Measurements from ENCODE around the gene CEP120.
A peak's percentile ranks its signal among the peaks of the same experiment; 100 is the strongest.

Gene CEP120

GRCh38 chr5:123351240-123351639 lies 72.0 kb downstream of the CEP120 start:
- H3K23ac ChIP-seq (ENCODE audit: low read length): no peak overlapping the region
- H2BK5ac ChIP-seq (ENCODE audit: low read depth, low read length, poor library complexity): no peak overlapping the region
- WGBS (ENCODE audit: extremely low coverage, insufficient coverage, insufficient read length): no CpG with 5 or more reads among the region's 1 CpG
- H2AK5ac ChIP-seq (ENCODE audit: low read length): no peak overlapping the region
- H3K9me3 ChIP-seq (ENCODE audit: insufficient read depth, low read depth, low read length): no peaks in the 10 kb centered on the region
- no peak overlapping the region for H3K4me2 ChIP-seq (ENCODE audit: low read length)
- H4K91ac ChIP-seq (ENCODE audit: low read depth, low read length): no peak overlapping the region
- H2BK12ac ChIP-seq (ENCODE audit: low read length): no peak overlapping the region
- DNase-seq: no peak
- no peaks in the 10 kb centered on the region for H3K4me1 ChIP-seq (ENCODE audit: control insufficient read depth in 1 of 2, insufficient read depth in 2 of 2, low read length in 2 of 2)
- H3K27me3 ChIP-seq (ENCODE audit: insufficient read depth, low read length): no peaks in the 10 kb centered on the region
- H3K27ac ChIP-seq (ENCODE audit: low read depth, low read length): no peak overlapping the region
- no peaks in the 10 kb centered on the region for H3K36me3 ChIP-seq (ENCODE audit: control insufficient read depth in 1 of 2, insufficient read depth in 2 of 2, low read length in 2 of 2)
- H3K14ac ChIP-seq (ENCODE audit: low read length): no peak overlapping the region
- no peaks in the 10 kb centered on the region for H3K79me2 ChIP-seq (ENCODE audit: control insufficient read depth, insufficient read depth, low read length, poor library complexity)
- no peak overlapping the region for H2BK120ac ChIP-seq (ENCODE audit: insufficient read depth, low read length, poor library complexity)
- no peak overlapping the region for H4K12ac ChIP-seq (ENCODE audit: low read depth, low read length)
- H3K4me3 ChIP-seq (ENCODE audit: low read depth, low read length): no peak overlapping the region
- no peak overlapping the region for H3K4ac ChIP-seq (ENCODE audit: low read depth, low read length)
- no peak overlapping the region for H4K8ac ChIP-seq (ENCODE audit: low read depth, low read length)
- H3K79me1 ChIP-seq (ENCODE audit: low read length): no peaks in the 10 kb centered on the region
- H3K9ac ChIP-seq (ENCODE audit: low read length): no peak overlapping the region
- no peak overlapping the region for H3K18ac ChIP-seq (ENCODE audit: low read length)
- H2AFZ ChIP-seq (ENCODE audit: insufficient read depth, low read length, poor library complexity): no peak overlapping the region

DNA sequence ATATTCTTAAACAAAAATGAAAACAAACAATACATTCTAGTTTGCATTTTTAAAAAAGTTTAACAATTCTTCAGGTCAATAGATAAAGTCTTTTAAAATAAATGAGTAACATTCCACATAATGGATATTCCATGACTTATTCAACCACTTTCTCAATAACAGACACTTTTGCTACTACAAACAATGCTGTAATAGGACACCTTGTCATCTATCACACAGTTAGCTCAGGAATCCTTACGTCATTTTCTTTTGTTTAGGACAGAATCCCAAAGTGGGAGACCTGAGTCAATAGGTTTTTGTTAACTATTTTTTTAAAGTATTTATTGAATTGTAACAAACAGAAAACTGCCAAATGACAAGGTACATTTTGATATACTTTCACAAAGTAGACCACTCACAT lies 72.5 kb downstream of the CEP120 start:
- H2BK5ac ChIP-seq (ENCODE audit: low read depth, low read length, poor library complexity): no peak overlapping the region
- peak in 1 of 2 donors; percentile 28 for DNase-seq
- H3K9ac ChIP-seq (ENCODE audit: low read length): no peak overlapping the region
- no peak overlapping the region for H2AFZ ChIP-seq (ENCODE audit: insufficient read depth, low read length, poor library complexity)
- H2AK5ac ChIP-seq (ENCODE audit: low read length): no peak overlapping the region
- no peak overlapping the region for H3K27ac ChIP-seq (ENCODE audit: low read depth, low read length)
- no peak overlapping the region for H3K4ac ChIP-seq (ENCODE audit: low read depth, low read length)
- no peak overlapping the region for H2BK120ac ChIP-seq (ENCODE audit: insufficient read depth, low read length, poor library complexity)
- H4K8ac ChIP-seq (ENCODE audit: low read depth, low read length): no peak overlapping the region
- H2BK12ac ChIP-seq (ENCODE audit: low read length): no peak overlapping the region
- H3K4me2 ChIP-seq (ENCODE audit: low read length): no peak overlapping the region
- no CpG with 5 or more reads among the region's 1 CpG for WGBS (ENCODE audit: extremely low coverage, insufficient coverage, insufficient read length)
- H3K36me3 ChIP-seq (ENCODE audit: control insufficient read depth in 1 of 2, insufficient read depth in 2 of 2, low read length in 2 of 2): no peaks in the 10 kb centered on the region
- H3K4me1 ChIP-seq (ENCODE audit: control insufficient read depth in 1 of 2, insufficient read depth in 2 of 2, low read length in 2 of 2): no peaks in the 10 kb centered on the region
- H3K23ac ChIP-seq (ENCODE audit: low read length): no peak overlapping the region
- no peaks in the 10 kb centered on the region for H3K79me1 ChIP-seq (ENCODE audit: low read length)
- no peaks in the 10 kb centered on the region for H3K79me2 ChIP-seq (ENCODE audit: control insufficient read depth, insufficient read depth, low read length, poor library complexity)
- H3K27me3 ChIP-seq (ENCODE audit: insufficient read depth, low read length): no peaks in the 10 kb centered on the region
- H4K12ac ChIP-seq (ENCODE audit: low read depth, low read length): no peak overlapping the region
- H4K91ac ChIP-seq (ENCODE audit: low read depth, low read length): no peak overlapping the region
- no peaks in the 10 kb centered on the region for H3K9me3 ChIP-seq (ENCODE audit: insufficient read depth, low read depth, low read length)
- no peak overlapping the region for H3K14ac ChIP-seq (ENCODE audit: low read length)
- H3K18ac ChIP-seq (ENCODE audit: low read length): no peak overlapping the region
- no peak overlapping the region for H3K4me3 ChIP-seq (ENCODE audit: low read depth, low read length)

DNA sequence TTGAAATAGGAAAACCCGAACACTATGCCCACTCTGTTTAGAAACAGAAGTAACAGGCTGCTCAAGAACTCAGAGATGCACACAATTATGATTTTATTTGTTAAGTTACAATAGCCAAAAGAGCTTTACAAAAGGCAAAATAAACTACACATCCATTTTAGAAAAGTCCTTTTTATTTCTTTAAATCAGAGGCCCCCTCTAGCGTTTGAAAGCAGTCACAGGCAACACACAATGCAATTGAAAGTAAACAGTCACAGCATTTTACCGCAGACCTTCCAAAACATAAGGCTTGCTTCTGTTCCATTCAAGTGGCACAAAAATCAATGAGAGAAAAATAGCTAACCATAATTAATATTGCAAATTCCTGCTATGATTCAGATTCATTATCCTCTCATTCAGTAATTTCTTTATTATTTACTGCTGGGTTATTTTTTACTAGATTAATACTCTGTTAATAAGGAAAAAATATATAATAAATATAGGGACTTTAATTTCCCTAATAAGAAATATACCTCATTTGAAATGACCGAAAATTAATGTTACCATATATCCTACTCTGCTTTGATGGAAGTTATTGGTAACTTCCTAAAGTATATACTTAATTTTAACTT lies 78.3 kb downstream of the CEP120 start:
- Histone ChIP-seq H3K27ac (ENCODE audit: low read depth, low read length) (no peak overlapping the region), H3K9ac (ENCODE audit: low read length) (no peak overlapping the region), H2BK5ac (ENCODE audit: low read depth, low read length, poor library complexity) (no peak overlapping the region), H3K9me3 (ENCODE audit: insufficient read depth, low read depth, low read length) (no peaks in the 10 kb centered on the region), H3K14ac (ENCODE audit: low read length) (no peak overlapping the region), H3K79me2 (ENCODE audit: control insufficient read depth, insufficient read depth, low read length, poor library complexity) (no peaks in the 10 kb centered on the region), H3K36me3 (ENCODE audit: control insufficient read depth in 1 of 2, insufficient read depth in 2 of 2, low read length in 2 of 2) (no peaks in the 10 kb centered on the region), H3K4me1 (ENCODE audit: control insufficient read depth in 1 of 2, insufficient read depth in 2 of 2, low read length in 2 of 2) (no peaks in the 10 kb centered on the region), H2BK12ac (ENCODE audit: low read length) (no peak overlapping the region), H3K79me1 (ENCODE audit: low read length) (no peaks in the 10 kb centered on the region), H3K4me2 (ENCODE audit: low read length) (no peak overlapping the region), H3K27me3 (ENCODE audit: insufficient read depth, low read length) (no peaks in the 10 kb centered on the region), H3K23ac (ENCODE audit: low read length) (no peak overlapping the region), H3K4me3 (ENCODE audit: low read depth, low read length) (no peak overlapping the region), H4K91ac (ENCODE audit: low read depth, low read length) (no peak overlapping the region), H3K18ac (ENCODE audit: low read length) (no peak overlapping the region), H2AK5ac (ENCODE audit: low read length) (no peak overlapping the region), H4K8ac (ENCODE audit: low read depth, low read length) (no peak overlapping the region), H2BK120ac (ENCODE audit: insufficient read depth, low read length, poor library complexity) (no peak overlapping the region), H4K12ac (ENCODE audit: low read depth, low read length) (no peak overlapping the region), H2AFZ (ENCODE audit: insufficient read depth, low read length, poor library complexity) (no peak overlapping the region), H3K4ac (ENCODE audit: low read depth, low read length) (no peak overlapping the region)
- no CpG with 5 or more reads among the region's 4 CpGs for WGBS (ENCODE audit: extremely low coverage, insufficient coverage, insufficient read length)
- peak in 1 of 2 donors; percentile 54 for DNase-seq

GRCh38 chr5:123340928-123341327 lies 82.3 kb downstream of the CEP120 start:
- H4K91ac ChIP-seq (ENCODE audit: low read depth, low read length): no peak overlapping the region
- no peak overlapping the region for H2BK120ac ChIP-seq (ENCODE audit: insufficient read depth, low read length, poor library complexity)
- H3K79me1 ChIP-seq (ENCODE audit: low read length): no peaks in the 10 kb centered on the region
- no peaks in the 10 kb centered on the region for H3K79me2 ChIP-seq (ENCODE audit: control insufficient read depth, insufficient read depth, low read length, poor library complexity)
- H3K4me3 ChIP-seq (ENCODE audit: low read depth, low read length): no peak overlapping the region
- H3K4me1 ChIP-seq (ENCODE audit: control insufficient read depth in 1 of 2, insufficient read depth in 2 of 2, low read length in 2 of 2): no peaks in the 10 kb centered on the region
- H3K27ac ChIP-seq (ENCODE audit: low read depth, low read length): no peak overlapping the region
- no peak overlapping the region for H3K14ac ChIP-seq (ENCODE audit: low read length)
- H4K12ac ChIP-seq (ENCODE audit: low read depth, low read length): no peak overlapping the region
- H3K18ac ChIP-seq (ENCODE audit: low read length): no peak overlapping the region
- no peak overlapping the region for H2AFZ ChIP-seq (ENCODE audit: insufficient read depth, low read length, poor library complexity)
- no peak overlapping the region for H4K8ac ChIP-seq (ENCODE audit: low read depth, low read length)
- no peak overlapping the region for H2AK5ac ChIP-seq (ENCODE audit: low read length)
- no peaks in the 10 kb centered on the region for H3K9me3 ChIP-seq (ENCODE audit: insufficient read depth, low read depth, low read length)
- no peak overlapping the region for H2BK12ac ChIP-seq (ENCODE audit: low read length)
- DNase-seq: no peak
- H2BK5ac ChIP-seq (ENCODE audit: low read depth, low read length, poor library complexity): no peak overlapping the region
- WGBS (ENCODE audit: extremely low coverage, insufficient coverage, insufficient read length): no CpG with 5 or more reads among the region's 2 CpGs
- no peak overlapping the region for H3K4ac ChIP-seq (ENCODE audit: low read depth, low read length)
- no peak overlapping the region for H3K9ac ChIP-seq (ENCODE audit: low read length)
- no peaks in the 10 kb centered on the region for H3K27me3 ChIP-seq (ENCODE audit: insufficient read depth, low read length)
- no peak overlapping the region for H3K23ac ChIP-seq (ENCODE audit: low read length)
- no peak overlapping the region for H3K4me2 ChIP-seq (ENCODE audit: low read length)
- no peaks in the 10 kb centered on the region for H3K36me3 ChIP-seq (ENCODE audit: control insufficient read depth in 1 of 2, insufficient read depth in 2 of 2, low read length in 2 of 2)
